GM21619 (cell line): ENCODE measurements around the gene INTU.
"Not testable (repeated sequence)": the region's sequence is repeated elsewhere in the genome, so short reads cannot be mapped to it uniquely, and the experiment has no call there.

Experiments used
- ATAC-seq: cut with Tn5 transposase; IDR thresholded peaks from one replicate; pipeline ENCODE4 v1.9.1; 2021; ENCODE audit not compliant: unreplicated experiment

INTU gene

GRCh38 chr4:127642169-127642568, 9.4 kb downstream of the INTU start:
- ATAC-seq: no peak

- ATAC-seq: no peak
Measured at GRCh38 chr4:127643791-127644190, 11.0 kb downstream of the INTU start.

DNA sequence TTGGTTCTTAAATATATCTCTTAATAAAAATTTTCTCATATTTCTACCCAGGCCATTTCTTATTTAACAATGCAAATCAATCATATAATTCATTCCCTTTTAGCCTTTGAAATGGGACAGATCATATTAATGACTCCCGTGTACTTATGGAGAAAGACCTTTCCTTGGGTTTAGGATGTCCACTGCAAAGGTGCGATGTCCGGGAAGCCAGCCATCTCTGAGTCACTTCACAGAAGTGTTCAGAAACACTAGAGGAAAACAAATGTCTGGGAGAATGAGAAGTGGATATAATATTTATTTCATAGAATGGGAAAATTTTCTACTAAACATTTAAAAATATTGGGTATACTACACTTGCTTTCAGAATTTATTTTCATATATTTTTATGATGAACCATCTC, 15.3 kb downstream of the INTU start:
- ATAC-seq: no peak

DNA sequence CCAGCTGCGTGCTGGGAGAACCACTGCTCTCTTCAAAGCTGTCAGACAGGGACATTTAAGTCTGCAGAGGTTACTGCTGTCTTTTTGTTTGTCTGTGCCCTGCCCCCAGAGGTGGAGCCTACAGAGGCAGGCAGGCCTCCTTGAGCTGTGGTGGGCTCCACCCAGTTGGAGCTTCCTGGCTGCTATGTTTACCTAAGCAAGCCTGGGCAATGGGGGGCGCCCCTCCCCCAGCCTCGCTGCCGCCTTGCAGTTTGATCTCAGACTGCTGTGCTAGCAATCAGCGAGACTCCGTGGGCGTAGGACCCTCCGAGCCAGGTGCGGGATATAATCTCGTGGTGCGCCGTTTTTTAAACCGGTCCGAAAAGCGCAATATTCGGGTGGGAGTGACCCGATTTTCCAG, 22.8 kb downstream of the INTU start:
- ATAC-seq: not testable (repeated sequence)

- no peak for ATAC-seq
Measured at GRCh38 chr4:127656047-127656680, 23.4 kb downstream of the INTU start.

- no peak for ATAC-seq
Measured at GRCh38 chr4:127660284-127660885, 27.6 kb downstream of the INTU start.

DNA sequence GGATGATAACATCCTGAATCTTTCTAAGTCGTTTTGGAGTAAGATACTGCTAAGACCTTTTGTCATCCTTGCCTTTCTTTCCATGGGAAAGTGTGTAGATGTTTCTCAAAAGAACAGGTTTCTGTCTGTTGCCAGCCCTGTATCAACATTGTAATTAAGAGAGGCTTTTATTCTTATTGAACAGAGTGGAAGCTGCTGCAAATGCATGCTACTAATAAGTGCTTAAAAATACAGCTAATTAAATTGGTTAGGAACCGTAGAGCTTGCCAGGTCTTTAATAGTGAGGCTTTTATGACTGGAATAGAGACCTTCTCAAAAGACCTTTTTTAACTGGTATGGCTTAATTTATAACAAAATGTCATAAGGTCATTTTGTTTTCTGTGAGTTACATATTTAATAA, 34.4 kb downstream of the INTU start:
- ATAC-seq: no peak

GRCh38 chr4:127667772-127668171, 35.0 kb downstream of the INTU start:
- ATAC-seq: no peak

GRCh38 chr4:127668770-127669169, 36.0 kb downstream of the INTU start:
- ATAC-seq: no peak

GRCh38 chr4:127669691-127670090, 36.9 kb downstream of the INTU start:
- no peak for ATAC-seq

DNA sequence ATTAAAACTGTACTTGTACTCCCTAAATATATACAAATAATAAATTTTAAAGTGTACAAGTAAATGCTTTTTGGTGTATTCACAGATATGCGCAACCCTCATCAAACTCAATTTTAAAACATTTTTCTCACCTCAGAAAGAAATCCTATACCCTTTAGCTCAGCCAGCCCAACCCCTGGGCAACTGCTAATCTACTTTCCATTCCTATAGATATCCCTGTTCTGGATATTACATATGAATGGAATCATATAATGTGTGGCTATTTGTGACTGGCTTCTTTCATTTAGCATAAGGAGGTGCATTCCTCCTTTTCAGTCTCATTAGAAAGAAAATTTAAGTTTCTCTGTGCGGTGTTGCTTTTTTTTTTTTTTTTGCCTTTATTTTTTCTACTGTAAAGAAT, 39.4 kb downstream of the INTU start:
- no peak for ATAC-seq

DNA sequence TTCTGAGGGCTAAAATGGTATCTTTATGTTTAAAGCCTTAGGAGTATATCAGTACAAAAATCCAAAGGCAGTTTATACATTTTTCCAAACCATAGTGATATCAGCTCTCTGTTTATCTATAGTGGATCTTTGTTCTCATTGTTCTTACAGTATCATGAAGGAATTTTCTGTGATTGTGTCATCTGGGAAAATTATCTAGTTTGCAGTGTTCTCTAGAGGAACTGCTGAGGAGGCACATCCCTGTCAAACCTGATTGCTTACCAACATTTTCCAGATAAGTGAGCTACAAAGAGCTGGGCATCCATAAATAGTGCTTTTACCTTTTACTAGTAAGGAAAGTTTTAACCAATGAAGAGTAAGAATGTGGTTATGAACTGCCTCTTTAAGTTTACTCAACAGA, 52.5 kb downstream of the INTU start:
- ATAC-seq: no peak

GRCh38 chr4:127686658-127687057, 53.9 kb downstream of the INTU start:
- ATAC-seq: no peak

GRCh38 chr4:127687580-127687979, 54.8 kb downstream of the INTU start:
- no peak for ATAC-seq

- peak; percentile 100 for ATAC-seq
Measured at GRCh38 chr4:127698789-127699200, 66.0 kb downstream of the INTU start.

DNA sequence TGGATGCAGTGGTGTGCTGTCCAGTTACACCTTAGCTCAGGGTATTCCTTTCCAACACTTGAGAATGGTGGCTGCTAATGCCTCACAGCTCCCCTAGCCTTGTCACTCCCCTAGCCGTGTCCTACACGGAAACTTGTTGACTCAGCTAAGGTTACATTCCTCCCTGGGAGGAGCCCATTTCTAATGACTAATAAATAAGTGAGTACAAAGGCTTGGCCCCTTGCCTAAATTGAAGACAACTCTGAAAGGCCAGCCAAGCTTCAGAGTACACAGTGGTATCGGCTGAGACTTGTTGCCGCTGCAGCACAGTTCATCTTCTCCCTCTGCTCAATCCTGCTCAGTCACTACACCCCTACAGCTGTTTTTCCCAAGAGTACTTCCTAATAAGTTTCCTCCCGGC, 76.2 kb downstream of the INTU start:
- no peak for ATAC-seq

DNA sequence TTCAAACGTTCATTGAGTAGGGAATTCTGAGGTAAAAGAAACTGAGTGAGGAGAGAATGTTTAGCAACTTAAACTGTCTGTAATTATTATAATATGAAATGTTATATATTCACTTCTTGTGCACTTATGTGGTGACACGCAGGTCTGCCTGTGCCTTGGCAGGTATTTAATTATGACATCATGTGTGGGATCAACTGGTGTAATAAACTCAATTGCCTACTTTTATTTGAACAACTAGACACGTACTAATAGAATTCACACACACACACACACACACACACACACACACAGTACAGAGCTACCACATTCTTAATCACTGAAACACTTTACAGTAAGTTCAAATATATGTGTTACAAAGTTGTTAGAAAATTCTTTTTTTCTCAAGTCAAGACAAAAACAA, 76.7 kb downstream of the INTU start:
- no peak for ATAC-seq

DNA sequence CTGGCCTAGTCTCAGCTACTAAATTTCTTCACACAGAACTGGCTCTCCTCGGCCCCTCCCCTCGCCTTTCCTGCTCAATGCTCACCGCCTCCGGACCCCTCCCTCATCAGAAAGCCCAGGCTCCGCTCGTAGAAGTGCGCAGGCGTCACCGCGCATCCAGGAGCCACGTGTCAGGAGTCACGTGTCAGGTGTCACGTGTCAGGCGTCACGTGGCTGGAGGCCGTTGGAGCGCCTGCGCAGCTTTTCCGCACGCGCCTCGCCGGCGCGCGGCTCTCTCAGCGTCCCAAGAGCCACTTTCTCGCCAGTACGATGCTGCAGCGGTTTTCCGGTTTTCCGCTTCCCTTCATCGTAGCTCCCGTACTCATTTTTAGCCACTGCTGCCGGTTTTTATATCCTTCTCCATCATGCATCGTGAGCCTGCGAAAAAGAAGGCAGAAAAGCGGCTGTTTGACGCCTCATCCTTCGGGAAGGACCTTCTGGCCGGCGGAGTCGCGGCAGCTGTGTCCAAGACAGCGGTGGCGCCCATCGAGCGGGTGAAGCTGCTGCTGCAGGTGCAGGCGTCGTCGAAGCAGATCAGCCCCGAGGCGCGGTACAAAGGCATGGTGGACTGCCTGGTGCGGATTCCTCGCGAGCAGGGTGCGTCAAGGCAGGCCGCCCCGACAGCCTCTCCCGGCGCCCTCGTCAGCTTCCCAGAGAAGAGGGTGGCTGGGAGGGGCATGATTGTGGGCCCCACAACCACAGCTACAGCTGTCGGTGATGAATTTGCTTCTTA, 97.6 kb downstream of the INTU start, which contains the start of gene SLC25A31:
TSS of gene SLC25A31 (plus strand) at position 259 of the 772 bp plus-strand sequence. CDS start at position 405, 146 bp downstream.
- no peak for ATAC-seq

GRCh38 chr4:127731406-127731805, 98.6 kb downstream of the INTU start:
- ATAC-seq: no peak

DNA sequence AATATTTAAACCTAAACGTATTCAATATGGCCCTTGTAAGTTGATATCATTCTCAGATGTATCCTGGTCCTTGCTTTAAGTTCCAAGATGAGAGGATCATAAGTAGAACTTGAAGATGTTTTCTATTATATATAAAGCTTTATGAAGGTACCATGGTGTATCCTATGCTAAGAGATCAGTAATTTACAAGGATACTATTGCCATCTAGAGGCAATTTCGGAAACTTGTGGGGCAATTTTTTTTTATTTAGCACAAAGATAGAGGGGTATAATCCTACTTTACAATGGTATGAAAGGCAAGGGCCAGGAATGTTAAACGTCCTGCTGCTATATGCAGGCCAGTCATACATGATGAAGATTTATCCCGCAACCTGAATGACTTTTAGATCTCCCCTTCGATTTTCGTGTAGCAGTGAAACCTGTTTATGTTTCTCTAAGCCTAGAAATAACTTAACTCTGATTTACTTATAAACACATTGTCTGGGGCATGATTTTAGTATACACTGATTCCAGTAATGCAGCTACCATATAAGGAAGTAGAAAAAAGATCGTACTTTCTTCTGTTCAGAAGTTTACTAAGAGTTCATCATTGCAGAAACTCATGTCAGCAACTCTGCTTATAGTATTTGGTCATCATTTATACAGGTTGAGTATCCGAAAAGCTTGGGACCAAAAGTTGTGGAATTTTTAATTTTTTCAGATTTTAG, 100.0 kb downstream of the INTU start:
- no peak for ATAC-seq

DNA sequence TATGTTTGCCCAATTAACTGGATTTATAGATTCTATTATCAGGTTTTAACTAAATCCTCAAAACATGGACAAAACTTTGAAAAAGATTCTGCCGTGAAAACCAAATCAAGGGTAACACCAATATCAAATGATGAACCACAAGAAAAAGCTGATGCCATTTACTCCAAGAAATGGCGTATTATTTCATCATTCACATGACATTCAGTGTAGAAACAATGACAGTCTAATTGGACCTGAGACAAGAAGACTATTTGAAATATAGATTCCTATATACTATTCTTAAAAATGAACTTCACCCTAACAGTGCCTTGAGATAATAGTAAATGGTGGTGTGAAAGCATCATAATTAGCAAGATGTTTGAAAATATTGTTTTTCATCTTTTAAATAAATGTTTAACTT, 102.2 kb downstream of the INTU start:
- no peak for ATAC-seq

DNA sequence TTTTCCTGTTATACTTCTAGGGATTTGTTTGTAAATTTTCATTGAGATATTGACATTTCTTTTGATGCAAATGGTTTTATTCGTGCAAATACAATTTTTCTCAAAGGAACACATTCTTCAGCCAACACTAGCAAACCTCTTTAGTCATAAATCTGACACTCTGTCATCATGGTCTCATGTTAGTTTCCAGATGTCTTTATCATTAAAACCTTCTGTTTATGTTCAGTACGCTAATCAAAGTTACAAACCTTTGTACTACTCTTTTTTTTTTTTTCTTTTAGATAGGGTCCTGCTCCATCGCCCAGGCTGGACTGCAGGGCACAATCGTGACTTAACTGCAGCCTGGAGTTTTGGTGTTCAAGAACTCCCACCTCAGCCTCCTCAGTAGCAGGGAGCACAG, 104.5 kb downstream of the INTU start:
- ATAC-seq: no peak
